Measurements from ENCODE around the gene GOLPH3. TPM values are rescaled to one million over a fixed set of nuclear protein-coding genes. Genes with fewer than 3 reads are reported as not detected.

GOLPH3 gene
- total RNA-seq, 4 donors from 2014 or later = 58.6 to 74.6 (median 63.0) TPM

DNA sequence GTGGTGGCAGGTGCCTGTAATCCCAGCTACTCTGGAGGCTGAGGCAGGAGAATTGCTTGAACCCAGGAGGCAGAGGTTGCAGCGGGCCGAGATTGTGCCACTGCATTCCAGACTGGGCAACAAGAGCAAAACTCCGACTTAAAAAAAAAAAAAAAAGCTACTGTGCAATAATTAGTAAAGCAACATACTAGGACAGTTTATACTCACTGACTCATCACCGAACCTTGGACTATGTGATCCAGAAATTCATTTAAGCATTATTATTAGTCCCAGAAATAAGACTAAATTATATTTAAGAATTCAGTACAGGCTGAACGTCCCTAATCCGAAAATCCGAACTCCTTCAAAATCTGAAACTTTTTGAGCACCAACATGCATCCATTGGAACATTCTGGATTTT is 37.8 kb downstream of the GOLPH3 start:
- no peaks in the 10 kb centered on the region for H3K27me3 ChIP-seq
- peaks cover 0 to 21% (median 0%) of the 10 kb centered on the region in 3 donors for H3K4me1 ChIP-seq
- no peak for DNase-seq
- no peak overlapping the region for H3K27ac ChIP-seq
- WGBS, 2 donors = 65 to 81% methylated on average over 7 of the region's 7 CpGs
- H3K9me3 ChIP-seq = no peaks in the 10 kb centered on the region
- peaks cover 0 to 74% (median 5%) of the 10 kb centered on the region in 3 donors for H3K36me3 ChIP-seq
- H3K4me3 ChIP-seq = no peak overlapping the region
- TF ChIP-seq, protein P1, sequence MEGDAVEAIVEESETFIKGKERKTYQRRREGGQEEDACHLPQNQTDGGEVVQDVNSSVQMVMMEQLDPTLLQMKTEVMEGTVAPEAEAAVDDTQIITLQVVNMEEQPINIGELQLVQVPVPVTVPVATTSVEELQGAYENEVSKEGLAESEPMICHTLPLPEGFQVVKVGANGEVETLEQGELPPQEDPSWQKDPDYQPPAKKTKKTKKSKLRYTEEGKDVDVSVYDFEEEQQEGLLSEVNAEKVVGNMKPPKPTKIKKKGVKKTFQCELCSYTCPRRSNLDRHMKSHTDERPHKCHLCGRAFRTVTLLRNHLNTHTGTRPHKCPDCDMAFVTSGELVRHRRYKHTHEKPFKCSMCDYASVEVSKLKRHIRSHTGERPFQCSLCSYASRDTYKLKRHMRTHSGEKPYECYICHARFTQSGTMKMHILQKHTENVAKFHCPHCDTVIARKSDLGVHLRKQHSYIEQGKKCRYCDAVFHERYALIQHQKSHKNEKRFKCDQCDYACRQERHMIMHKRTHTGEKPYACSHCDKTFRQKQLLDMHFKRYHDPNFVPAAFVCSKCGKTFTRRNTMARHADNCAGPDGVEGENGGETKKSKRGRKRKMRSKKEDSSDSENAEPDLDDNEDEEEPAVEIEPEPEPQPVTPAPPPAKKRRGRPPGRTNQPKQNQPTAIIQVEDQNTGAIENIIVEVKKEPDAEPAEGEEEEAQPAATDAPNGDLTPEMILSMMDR (IDR thresholded peaks at IDR 0.05) = no peak
- TF ChIP-seq POLR2A (IDR thresholded peaks at IDR 0.05) = no peak
- intact Hi-C loops (cut with DNase I) = no loop called here

DNA sequence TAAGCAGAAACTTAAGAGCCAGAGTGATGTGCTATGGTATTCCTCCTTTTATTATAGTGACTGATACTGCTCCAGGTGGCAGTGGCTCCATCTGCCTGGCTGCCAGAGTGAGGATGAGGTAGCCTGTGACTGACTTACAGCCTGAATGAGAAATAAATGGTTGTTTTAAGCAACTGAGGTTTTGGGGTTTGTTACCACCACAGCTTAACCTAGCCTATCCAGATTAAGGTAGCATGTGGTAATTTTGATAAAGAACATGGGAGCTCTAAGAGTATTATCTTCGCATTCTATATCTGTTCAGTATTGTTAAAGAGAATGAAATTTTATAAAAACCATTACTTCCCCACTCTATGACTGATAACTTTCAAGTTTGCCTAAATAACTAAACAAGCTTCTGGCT is 39.0 kb downstream of the GOLPH3 start:
- DNase-seq = no peak
- 96 to 100% methylated on average over 1 of the region's 1 CpG for WGBS, 2 donors
- H3K36me3 ChIP-seq = peaks cover 0 to 72% (median 5%) of the 10 kb centered on the region in 3 donors
- no peak overlapping the region for H3K27ac ChIP-seq
- intact Hi-C loops (cut with DNase I) = no loop called here
- H3K27me3 ChIP-seq = no peaks in the 10 kb centered on the region
- H3K4me3 ChIP-seq = no peak overlapping the region
- peaks cover 0 to 24% (median 0%) of the 10 kb centered on the region in 3 donors for H3K4me1 ChIP-seq
- no peak for TF ChIP-seq POLR2A (IDR thresholded peaks at IDR 0.05)
- TF ChIP-seq, protein P1 (IDR thresholded peaks at IDR 0.05) = no peak
- no peaks in the 10 kb centered on the region for H3K9me3 ChIP-seq

DNA sequence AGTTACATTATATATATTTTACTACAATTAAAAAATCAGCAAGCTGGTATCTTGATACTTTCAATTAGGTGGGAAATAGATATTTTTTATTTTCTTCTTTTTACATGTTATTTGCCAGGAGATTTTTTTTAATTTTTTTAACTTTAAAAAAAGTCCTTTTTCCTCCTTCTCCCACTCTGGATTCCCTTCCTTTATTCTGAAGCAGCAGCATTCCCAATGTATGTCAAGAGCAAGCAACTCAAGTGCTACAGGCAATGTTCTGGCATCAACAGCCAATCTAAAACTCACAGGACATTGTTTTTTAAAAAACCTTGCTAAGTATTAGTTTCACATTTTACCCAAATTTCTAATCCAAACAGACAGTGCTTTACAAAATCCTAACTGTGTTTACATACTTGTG is 41.4 kb downstream of the GOLPH3 start:
- no peak for TF ChIP-seq POLR2A (IDR thresholded peaks at IDR 0.05)
- TF ChIP-seq, protein P1 (IDR thresholded peaks at IDR 0.05) = no peak
- Histone ChIP-seq H3K27ac (no peak overlapping the region), H3K4me1 (peaks cover 0 to 34% (median 0%) of the 10 kb centered on the region in 3 donors), H3K27me3 (no peaks in the 10 kb centered on the region), H3K4me3 (no peak overlapping the region), H3K36me3 (peaks cover 0 to 80% (median 9%) of the 10 kb centered on the region in 3 donors), H3K9me3 (no peaks in the 10 kb centered on the region)
- DNase-seq = no peak
- intact Hi-C loops (cut with DNase I) = no loop called here

DNA sequence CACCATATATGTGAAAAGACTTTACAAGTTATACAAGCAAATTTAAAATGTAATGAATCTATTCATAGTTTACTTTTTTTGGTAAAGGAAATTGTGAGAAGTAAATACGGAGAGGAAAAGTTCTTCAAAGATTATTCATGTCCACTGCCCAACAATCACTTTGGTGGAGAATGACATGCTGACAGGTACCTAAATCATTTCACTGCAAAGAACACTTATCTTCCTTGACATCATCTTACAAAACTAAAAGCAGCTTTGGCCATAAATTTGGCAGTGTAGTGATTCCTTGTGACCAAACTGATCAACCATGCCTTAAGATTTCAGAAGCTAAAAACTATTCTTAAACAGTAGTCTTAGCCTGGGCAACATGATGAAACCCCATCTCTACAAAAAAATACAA is 42.5 kb downstream of the GOLPH3 start:
- TF ChIP-seq POLR2A (IDR thresholded peaks at IDR 0.05) = no peak
- TF ChIP-seq, protein P1 (IDR thresholded peaks at IDR 0.05) = no peak
- WGBS, 2 donors = 76 to 85% methylated on average over 1 of the region's 1 CpG
- no peak overlapping the region for H3K4me3 ChIP-seq
- no peaks in the 10 kb centered on the region for H3K9me3 ChIP-seq
- H3K27ac ChIP-seq = no peak overlapping the region
- peaks cover 0 to 34% (median 0%) of the 10 kb centered on the region in 3 donors for H3K4me1 ChIP-seq
- no peaks in the 10 kb centered on the region for H3K27me3 ChIP-seq
- intact Hi-C loops (cut with DNase I) = no loop called here
- H3K36me3 ChIP-seq = peaks cover 0 to 73% (median 9%) of the 10 kb centered on the region in 3 donors
- DNase-seq = no peak

DNA sequence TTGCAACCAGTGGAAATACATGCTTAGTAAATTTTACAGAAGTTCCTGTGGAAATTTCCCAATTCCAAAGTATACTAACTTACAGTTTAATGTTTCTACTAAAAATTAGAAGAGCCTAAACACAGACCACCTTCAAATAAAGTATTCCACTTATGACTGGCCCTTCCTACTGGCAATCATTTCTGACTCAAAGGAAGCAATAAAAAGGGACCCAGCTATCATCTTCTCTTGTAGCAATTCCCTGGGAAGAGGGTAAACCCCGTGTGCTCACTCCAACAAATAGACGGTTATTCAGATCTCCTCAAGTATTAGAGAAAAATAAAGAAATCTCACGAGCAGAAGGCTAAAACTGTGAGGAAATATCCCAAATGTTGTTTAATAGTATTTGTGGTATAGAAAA is 43.3 kb downstream of the GOLPH3 start:
- 73 to 85% methylated on average over 3 of the region's 3 CpGs for WGBS, 2 donors
- Histone ChIP-seq H3K27ac (no peak overlapping the region), H3K36me3 (peaks cover 3 to 74% (median 16%) of the 10 kb centered on the region in 3 donors), H3K4me1 (peaks cover 0 to 29% (median 0%) of the 10 kb centered on the region in 3 donors), H3K9me3 (no peaks in the 10 kb centered on the region), H3K27me3 (no peaks in the 10 kb centered on the region), H3K4me3 (no peak overlapping the region)
- no peak for DNase-seq
- TF ChIP-seq, protein P1 (IDR thresholded peaks at IDR 0.05) = no peak
- intact Hi-C loops (cut with DNase I) = no loop called here
